Thyroid gland (tissue), 4 donors: ENCODE measurements around the gene TFCP2.

Experiments
- CTCF ChIP-seq, 6 experiments: fragments of 200-600 bp in 3 of 6; fragments of 450-650 bp in 3 of 6; sonication (generic) in 3 of 6; IDR thresholded peaks; one replicate each; pipeline ENCODE4 v1.5.1; 2016 to 2019; ENCODE audit warnings: antibody characterized with exemption in 6 of 6, mild to moderate bottlenecking in 2 of 6, inconsistent platforms in 1 of 6, moderate library complexity in 1 of 6
- POLR2A ChIP-seq, 2 donors: fragments of 450-650 bp; IDR thresholded peaks; one replicate each; pipeline ENCODE4 v1.6.1; 2017; ENCODE audit warnings: antibody characterized with exemption in 2 of 2, mild to moderate bottlenecking in 2 of 2, moderate library complexity in 1 of 2

- TF ChIP-seq CTCF (IDR thresholded peaks at IDR 0.05): no peak
- no peak for TF ChIP-seq POLR2A (IDR thresholded peaks at IDR 0.05)
Observed at GRCh38 chr12:51126297-51126696, 46.6 kb downstream of the TFCP2 start.
